Activated T-cell treated with anti-CD3 and anti-CD28 coated beads, Interleukin-2, amount 50 U/mL, for 4 hours (primary cell): Measurements from ENCODE around the gene SMIM35. TPM values are rescaled to one million over a fixed set of nuclear protein-coding genes. Genes with fewer than 3 reads are reported as not detected.

Experiments used
- ATAC-seq, 2 donors: fragments of 200-7000 bp; cut with Tn5 transposase; one replicate each; pipeline ENCODE4 v1.10.0; 2021
- DNase-seq: peaks from one replicate; pipeline ENCODE4 v3.0.0-alpha.2; 2020
- H3K27me3 Mint-ChIP-seq: one replicate; pipeline ENCODE4 v1.8.0; 2021; ENCODE audit warnings: low read depth, mixed read lengths
- H3K36me3 Mint-ChIP-seq: one replicate; pipeline ENCODE4 v1.8.0; 2022; ENCODE audit warnings: mixed read lengths; ENCODE audit not compliant: insufficient read depth
- H3K4me1 Mint-ChIP-seq: one replicate; pipeline ENCODE4 v1.8.0; 2021; ENCODE audit warnings: low read depth, mixed read lengths
- H3K4me3 Mint-ChIP-seq: one replicate; pipeline ENCODE4 v1.8.0; 2021; ENCODE audit warnings: mild to moderate bottlenecking, moderate library complexity, mixed read lengths
- H3K9me3 Mint-ChIP-seq: one replicate; pipeline ENCODE4 v1.8.0; 2021; ENCODE audit warnings: mixed read lengths
- total RNA-seq, 3 donors: library from RNA; stranded (reverse); gene quantifications; one replicate each; pipeline ENCODE4 v1.2.1, GENCODE V29; 2021

Gene SMIM35
- total RNA-seq, 3 donors from 2014 or later = not detected

DNA sequence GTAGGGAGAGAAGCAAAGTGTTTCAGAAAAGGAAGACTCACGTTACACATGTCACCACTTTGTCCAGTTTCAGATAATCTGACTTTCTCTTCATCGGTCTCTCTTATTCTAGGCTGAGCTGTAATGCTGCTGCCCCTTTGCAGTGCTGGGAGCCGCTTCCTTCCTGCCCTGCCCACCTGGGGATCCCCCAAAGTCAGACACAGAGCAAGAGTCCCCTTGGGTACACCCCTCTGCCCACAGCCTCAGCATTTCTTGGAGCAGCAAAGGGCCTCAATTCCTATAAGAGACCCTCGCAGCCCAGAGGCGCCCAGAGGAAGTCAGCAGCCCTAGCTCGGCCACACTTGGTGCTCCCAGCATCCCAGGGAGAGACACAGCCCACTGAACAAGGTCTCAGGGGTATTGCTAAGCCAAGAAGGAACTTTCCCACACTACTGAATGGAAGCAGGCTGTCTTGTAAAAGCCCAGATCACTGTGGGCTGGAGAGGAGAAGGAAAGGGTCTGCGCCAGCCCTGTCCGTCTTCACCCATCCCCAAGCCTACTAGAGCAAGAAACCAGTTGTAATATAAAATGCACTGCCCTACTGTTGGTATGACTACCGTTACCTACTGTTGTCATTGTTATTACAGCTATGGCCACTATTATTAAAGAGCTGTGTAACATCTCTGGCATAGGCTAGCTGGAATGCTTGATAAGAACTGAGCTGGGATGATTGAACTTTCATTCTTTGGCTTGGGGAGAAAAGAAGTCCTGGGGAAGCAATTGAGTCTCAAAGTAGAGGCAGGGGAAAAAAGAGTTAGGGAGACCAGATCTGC lies 31.2 kb upstream of the SMIM35 start:
- no peaks in the 10 kb centered on the region for H3K9me3 Mint-ChIP-seq

DNA sequence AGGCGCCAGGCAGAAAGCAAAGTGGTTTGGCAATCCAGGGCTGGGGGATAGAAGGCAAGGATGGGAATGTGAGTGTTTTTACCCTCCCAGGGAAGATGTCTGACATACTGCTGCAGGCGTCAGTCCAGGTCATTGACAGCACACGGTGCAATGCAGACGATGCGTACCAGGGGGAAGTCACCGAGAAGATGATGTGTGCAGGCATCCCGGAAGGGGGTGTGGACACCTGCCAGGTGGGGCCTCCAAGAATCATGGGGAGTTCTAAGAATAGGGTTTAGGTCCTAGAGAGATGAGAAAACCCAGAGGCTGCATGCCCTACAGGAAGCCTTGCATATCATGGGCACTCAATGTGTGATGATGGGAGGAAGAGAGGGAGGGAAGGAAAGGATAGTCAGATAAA lies 28.3 kb upstream of the SMIM35 start:
- Mint-ChIP-seq H3K36me3 (no peaks in the 10 kb centered on the region), H3K4me3 (no peak overlapping the region), H3K9me3 (no peaks in the 10 kb centered on the region), H3K27me3 (peaks cover 14% of the 10 kb centered on the region), H3K4me1 (peaks cover 5% of the 10 kb centered on the region)
- no peak for ATAC-seq
- no peak for DNase-seq

More for the DNA sequence above, 31.2 kb upstream of the SMIM35 start:
- Mint-ChIP-seq H3K4me1 (peaks cover 5% of the 10 kb centered on the region), H3K27me3 (peaks cover 11% of the 10 kb centered on the region), H3K36me3 (no peaks in the 10 kb centered on the region), H3K4me3 (no peak overlapping the region)
- ATAC-seq (peak; percentile 46 to 69), DNase-seq (no peak)

DNA sequence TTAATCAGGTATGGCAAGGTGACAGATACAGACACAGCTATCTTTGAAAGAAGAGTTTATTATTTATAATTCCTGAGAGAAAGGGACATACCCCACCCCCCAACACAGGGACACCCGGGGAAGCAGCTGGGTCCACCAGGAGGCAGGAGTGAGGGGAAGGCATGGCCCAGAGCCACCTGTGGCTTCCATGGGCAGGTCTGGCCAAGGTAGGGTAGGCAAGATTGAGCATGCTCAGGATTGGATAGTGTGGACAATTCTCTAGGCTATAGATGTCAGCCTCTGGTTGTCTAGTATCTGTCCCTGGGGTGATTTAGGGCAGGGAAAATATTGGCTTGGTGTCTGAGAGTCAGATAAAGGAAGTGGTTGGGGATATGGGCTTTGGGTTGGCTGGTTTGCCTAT lies 27.5 kb upstream of the SMIM35 start:
- no peaks in the 10 kb centered on the region for H3K9me3 Mint-ChIP-seq
- ATAC-seq (no peak), DNase-seq (no peak)
- H3K36me3 Mint-ChIP-seq = no peaks in the 10 kb centered on the region
- H3K27me3 Mint-ChIP-seq = peaks cover 14% of the 10 kb centered on the region
- H3K4me3 Mint-ChIP-seq = no peak overlapping the region
- peaks cover 5% of the 10 kb centered on the region for H3K4me1 Mint-ChIP-seq

DNA sequence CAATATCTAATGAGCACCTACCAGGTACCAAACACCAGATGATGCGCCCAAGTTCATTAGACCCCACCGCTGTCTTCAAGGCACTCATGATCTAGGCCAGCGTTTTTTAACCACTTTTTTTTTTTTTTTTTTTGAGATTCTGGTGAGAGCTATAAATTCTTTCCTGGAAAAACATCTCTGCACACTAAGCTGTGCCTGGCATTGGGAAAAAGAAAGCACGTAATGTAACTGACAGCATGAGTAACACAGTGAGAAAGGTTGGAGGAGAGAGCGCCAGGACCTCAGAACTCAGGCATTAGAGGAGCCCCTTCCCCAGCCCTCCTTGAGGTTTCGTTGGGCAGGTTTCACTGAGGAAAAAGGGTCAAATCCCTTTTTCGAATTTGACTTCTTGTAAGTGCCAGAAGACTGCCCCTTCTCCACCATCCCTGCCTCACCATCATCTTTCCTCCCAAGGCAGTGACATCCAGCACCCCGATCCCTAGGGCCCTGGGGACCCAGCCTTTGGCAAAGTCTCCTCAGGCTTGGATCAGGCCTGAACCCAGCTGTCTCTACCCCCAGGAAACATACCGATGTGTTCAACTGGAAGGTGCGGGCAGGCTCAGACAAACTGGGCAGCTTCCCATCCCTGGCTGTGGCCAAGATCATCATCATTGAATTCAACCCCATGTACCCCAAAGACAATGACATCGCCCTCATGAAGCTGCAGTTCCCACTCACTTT lies 26.1 kb upstream of the SMIM35 start:
- DNase-seq (no peak), ATAC-seq (no peak)
- peaks cover 14% of the 10 kb centered on the region for H3K27me3 Mint-ChIP-seq
- H3K36me3 Mint-ChIP-seq = no peaks in the 10 kb centered on the region
- no peak overlapping the region for H3K4me3 Mint-ChIP-seq
- H3K4me1 Mint-ChIP-seq = peaks cover 5% of the 10 kb centered on the region
- no peaks in the 10 kb centered on the region for H3K9me3 Mint-ChIP-seq

DNA sequence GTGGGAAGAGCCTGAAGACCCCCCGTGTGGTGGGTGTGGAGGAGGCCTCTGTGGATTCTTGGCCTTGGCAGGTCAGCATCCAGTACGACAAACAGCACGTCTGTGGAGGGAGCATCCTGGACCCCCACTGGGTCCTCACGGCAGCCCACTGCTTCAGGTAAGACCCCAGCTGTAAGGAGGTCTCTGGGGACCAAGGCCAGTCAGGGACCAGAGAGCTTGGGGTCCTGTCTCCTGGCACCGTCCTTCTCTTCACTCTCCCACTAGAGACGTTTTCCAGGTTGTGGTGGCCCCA lies 24.9 kb upstream of the SMIM35 start:
- Mint-ChIP-seq H3K9me3 (no peaks in the 10 kb centered on the region), H3K4me3 (no peak overlapping the region), H3K36me3 (no peaks in the 10 kb centered on the region)

DNA sequence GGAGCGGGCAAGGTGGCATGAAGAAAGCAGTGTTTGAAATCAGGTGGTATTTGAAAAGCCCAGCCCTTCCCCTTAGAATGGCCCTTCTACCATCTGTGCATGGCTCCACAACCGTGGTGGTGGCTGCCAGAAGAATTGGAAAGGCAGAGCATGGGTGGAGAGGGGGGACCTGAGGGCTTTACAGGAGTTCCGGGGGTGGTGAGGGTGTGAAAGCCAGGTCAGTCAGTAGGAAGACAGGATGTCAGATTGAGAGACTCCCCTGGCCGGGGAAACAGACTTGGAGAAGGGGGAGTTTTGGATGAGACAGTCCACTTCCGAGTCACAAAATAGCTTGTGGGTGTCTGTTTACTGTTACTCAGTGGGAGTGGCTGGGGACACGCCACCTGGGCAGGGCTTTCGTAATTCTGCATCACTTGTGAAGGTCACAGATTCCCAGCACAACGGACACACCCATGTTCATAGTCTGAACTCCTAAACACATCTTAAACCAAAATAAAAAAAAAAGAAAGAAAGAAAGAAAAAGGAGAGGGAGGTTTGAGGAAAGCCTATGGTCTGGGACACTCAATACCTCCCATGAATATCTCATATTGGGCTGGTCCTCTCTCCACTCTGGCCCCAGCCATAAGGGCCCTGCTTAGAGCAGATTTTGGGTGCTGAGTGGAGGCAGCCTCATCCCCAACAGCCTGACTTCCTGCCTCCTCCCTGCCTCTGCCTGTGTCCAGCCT lies 24.4 kb upstream of the SMIM35 start:
- no peak overlapping the region for H3K4me3 Mint-ChIP-seq
- no peaks in the 10 kb centered on the region for H3K36me3 Mint-ChIP-seq
- H3K27me3 Mint-ChIP-seq = peaks cover 11% of the 10 kb centered on the region
- DNase-seq (no peak), ATAC-seq (no peak)
- H3K4me1 Mint-ChIP-seq = peaks cover 5% of the 10 kb centered on the region
- H3K9me3 Mint-ChIP-seq = no peaks in the 10 kb centered on the region

More for the DNA sequence above, 24.9 kb upstream of the SMIM35 start:
- H3K27me3 Mint-ChIP-seq = peaks cover 11% of the 10 kb centered on the region
- peaks cover 5% of the 10 kb centered on the region for H3K4me1 Mint-ChIP-seq
- ATAC-seq (no peak), DNase-seq (no peak)

DNA sequence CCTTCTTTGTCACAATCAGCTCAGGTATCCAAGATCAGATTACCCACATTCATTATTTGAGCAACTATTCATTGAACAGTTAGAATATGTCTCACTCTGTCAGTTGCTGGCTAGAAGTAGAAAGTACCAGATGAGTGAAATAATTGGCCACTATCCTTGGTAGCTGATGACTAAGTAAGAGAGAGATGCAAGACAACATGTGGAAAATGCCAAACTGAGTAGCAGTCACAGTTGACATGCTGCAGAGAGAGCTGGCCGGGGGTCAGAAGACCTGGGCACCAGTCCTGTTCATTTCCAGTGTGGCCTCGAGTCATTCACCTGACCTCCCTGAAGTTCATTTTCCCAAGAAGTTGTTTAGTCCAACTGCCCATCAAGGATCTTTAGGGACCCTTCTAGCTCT lies 22.5 kb upstream of the SMIM35 start:
- ATAC-seq = no peak
- Mint-ChIP-seq H3K4me3 (no peak overlapping the region), H3K9me3 (no peaks in the 10 kb centered on the region), H3K36me3 (no peaks in the 10 kb centered on the region), H3K27me3 (peaks cover 3% of the 10 kb centered on the region), H3K4me1 (no peaks in the 10 kb centered on the region)
- DNase-seq = no peak

DNA sequence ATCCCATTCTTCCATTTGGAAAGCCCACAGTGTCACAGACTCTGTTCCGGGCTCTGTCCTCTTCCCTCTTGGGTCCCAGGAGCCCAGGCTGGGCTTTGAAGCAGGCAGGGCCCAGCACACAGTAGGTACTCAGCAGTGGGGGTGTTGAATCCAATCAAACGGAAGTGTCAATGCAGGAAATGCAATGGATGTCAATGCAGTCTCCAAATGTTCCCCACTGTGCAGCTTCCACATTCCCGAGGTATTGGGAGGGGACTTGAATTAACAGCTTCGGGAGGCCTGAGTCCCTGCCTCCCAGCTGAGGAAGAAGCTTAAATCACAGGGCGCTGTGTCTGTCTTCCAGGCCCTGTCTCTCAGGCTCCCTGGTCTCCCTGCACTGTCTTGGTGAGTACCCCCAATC lies 21.8 kb upstream of the SMIM35 start:
- ATAC-seq (no peak), DNase-seq (no peak)
- Mint-ChIP-seq H3K4me1 (no peaks in the 10 kb centered on the region), H3K36me3 (no peaks in the 10 kb centered on the region), H3K4me3 (no peak overlapping the region), H3K9me3 (no peaks in the 10 kb centered on the region), H3K27me3 (peaks cover 3% of the 10 kb centered on the region)

DNA sequence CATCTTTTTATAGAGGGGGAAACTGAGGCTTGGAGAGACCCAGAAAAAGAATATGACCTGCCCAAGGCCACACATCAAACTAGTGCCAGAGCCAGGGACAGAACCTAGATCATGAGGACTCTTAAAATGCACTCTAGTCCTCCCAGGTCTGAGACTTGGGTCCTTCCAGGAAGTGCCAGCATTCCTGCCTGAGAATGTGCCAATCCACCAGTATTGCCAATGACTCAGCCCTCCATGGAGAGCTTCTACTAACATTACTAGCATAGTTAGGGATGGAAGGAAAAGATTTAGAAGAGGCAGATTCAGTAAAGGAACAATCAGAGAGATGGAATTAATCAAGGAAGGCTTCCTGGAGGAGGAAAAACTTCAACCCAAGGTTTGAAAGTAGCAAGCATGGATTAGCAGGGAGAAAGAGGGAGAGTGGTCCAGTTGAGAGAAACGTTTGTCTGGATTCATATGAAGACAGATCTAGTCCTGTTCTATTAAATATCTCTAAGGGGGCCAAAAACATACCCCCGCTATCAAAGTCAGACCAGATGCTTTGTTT lies 20.1 kb upstream of the SMIM35 start:
- ATAC-seq = no peak
- no peaks in the 10 kb centered on the region for H3K36me3 Mint-ChIP-seq

DNA sequence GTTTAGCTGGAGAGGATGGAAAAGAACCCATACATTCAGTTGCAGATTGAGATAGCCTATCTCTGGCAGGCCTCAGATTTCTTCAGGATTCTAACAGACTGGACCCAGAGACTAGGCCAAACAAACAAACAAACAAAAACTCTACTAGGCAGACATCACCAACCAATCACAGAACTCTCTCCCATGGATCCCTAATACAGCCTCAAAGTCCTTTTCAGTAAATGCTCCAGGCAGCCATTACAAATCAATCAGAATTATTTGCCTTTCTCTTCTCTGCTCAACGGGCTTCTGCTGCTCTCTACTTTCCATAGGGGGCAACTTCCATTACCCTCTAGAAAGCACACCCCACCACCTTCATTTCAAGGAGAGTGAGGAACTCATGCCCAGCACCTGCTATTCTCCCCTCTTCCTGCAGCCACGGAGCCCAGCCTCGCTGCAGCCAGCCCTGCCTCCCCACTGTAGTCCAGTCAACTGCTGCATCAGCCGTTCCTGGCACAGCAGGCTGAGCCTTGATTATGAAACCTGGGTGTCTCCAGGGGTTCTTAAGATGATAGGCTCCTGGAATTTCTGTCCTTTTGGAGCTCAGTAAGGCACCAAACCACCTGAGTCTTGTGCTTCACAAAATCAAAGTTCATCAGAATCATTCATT lies 19.0 kb upstream of the SMIM35 start:
- DNase-seq (no peak), ATAC-seq (no peak)
- no peaks in the 10 kb centered on the region for H3K4me1 Mint-ChIP-seq
- no peaks in the 10 kb centered on the region for H3K36me3 Mint-ChIP-seq
- no peaks in the 10 kb centered on the region for H3K9me3 Mint-ChIP-seq
- H3K27me3 Mint-ChIP-seq = no peaks in the 10 kb centered on the region
- no peak overlapping the region for H3K4me3 Mint-ChIP-seq

More for the DNA sequence above, 20.1 kb upstream of the SMIM35 start:
- Mint-ChIP-seq H3K9me3 (no peaks in the 10 kb centered on the region), H3K4me3 (no peak overlapping the region), H3K4me1 (no peaks in the 10 kb centered on the region), H3K27me3 (peaks cover under 1% of the 10 kb centered on the region)
- no peak for DNase-seq

DNA sequence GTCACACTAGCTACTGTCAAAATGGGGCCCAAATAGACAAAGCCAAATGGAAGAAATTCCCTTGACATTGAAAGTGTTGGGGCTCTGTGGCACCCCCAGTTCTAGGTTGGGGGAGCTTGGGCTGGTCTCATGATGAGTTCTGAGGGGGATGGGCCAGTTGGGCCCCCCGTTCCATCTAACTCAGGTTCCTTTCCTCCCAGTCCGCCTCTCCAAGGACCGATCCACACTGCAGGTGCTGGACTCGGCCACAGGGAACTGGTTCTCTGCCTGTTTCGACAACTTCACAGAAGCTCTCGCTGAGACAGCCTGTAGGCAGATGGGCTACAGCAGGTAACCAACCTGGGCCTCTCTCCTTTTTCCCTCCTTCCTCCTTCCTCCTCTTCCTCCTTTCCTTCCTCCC lies 17.7 kb upstream of the SMIM35 start:
- H3K4me3 Mint-ChIP-seq = no peak overlapping the region
- ATAC-seq = no peak
- no peaks in the 10 kb centered on the region for H3K36me3 Mint-ChIP-seq
- no peak for DNase-seq
- H3K27me3 Mint-ChIP-seq = no peaks in the 10 kb centered on the region
- H3K9me3 Mint-ChIP-seq = no peaks in the 10 kb centered on the region
- no peaks in the 10 kb centered on the region for H3K4me1 Mint-ChIP-seq

DNA sequence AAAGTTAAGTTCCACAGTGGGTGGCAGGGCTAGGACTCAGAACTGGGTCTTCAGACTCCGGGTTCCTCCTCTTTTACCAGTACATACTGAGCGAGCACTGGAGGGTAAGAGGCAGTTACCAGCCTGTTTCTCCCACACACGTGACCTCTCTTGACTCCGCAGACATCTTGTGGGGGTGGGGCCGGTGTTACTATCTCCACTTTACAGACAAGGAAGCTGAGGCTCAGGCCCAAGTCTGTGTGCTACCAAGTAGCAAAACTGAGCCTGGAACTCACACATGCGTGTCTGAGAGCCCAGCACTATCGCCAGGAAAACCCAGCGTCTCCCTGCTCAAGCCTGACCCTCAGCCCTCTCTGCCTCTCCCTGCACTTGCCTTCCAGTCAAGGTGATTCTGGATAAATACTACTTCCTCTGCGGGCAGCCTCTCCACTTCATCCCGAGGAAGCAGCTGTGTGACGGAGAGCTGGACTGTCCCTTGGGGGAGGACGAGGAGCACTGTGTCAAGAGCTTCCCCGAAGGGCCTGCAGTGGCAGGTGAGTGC lies 16.0 kb upstream of the SMIM35 start:
- Mint-ChIP-seq H3K27me3 (peaks cover 3% of the 10 kb centered on the region), H3K36me3 (no peaks in the 10 kb centered on the region), H3K4me3 (no peak overlapping the region), H3K4me1 (no peaks in the 10 kb centered on the region), H3K9me3 (no peaks in the 10 kb centered on the region)
- no peak for DNase-seq
- ATAC-seq = no peak

DNA sequence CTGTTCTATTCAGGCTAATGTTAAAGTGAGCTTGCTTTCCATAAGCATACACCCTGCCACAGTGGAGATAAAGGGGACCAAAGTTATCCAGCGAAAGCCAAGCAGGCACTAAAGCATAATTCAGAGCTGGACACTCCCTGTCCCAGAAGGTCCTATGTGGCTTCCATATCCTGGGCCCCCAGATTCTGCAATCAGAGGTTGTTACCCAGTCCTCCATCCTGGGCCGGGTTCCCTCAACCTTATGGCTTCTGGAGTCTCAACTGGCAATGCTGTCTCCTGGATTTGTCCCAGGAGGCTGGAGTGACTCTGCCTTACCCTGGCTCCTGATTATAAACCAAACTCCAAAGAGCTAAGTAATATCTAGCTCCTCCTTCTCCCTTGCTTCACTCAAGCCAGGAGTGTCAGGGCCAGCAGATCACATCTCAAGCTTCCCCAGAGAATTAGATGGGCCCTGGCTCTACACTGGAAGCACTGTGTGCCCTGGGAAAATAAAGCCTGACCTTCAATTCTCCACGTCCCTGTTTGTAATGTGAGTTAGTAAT lies 14.0 kb upstream of the SMIM35 start:
- DNase-seq (no peak), ATAC-seq (no peak)
- no peaks in the 10 kb centered on the region for H3K36me3 Mint-ChIP-seq
- peaks cover 9% of the 10 kb centered on the region for H3K27me3 Mint-ChIP-seq
- no peak overlapping the region for H3K4me3 Mint-ChIP-seq
- no peaks in the 10 kb centered on the region for H3K4me1 Mint-ChIP-seq
- no peaks in the 10 kb centered on the region for H3K9me3 Mint-ChIP-seq
